ENCODE data around the gene VAC14. TPM values are rescaled to one million over a fixed set of nuclear protein-coding genes. Genes with fewer than 3 reads are reported as not detected.
"Not testable (repeated sequence)": the region's sequence is repeated elsewhere in the genome, so short reads cannot be mapped to it uniquely, and the experiment has no call there.

VAC14 gene
- polyA plus RNA-seq, 3 donors, result 20.7 to 49.4 (median 31.1) TPM

- H3K4me2 ChIP-seq (replicated peaks; ENCODE audit: extremely low read depth, low read length, poor library complexity, severe bottlenecking); H3K27ac ChIP-seq (ENCODE audit: low read depth in 1 of 2, low read length in 2 of 2); H3K4me3 Mint-ChIP-seq; H3K4me1 ChIP-seq (ENCODE audit: control insufficient read depth in 1 of 2, insufficient read depth in 2 of 2, low read length in 2 of 2); H4K20me1 ChIP-seq (ENCODE audit: insufficient read depth, low read length); DNase-seq; H3K36me3 Mint-ChIP-seq; H3K4me1 Mint-ChIP-seq; H3K9ac ChIP-seq (ENCODE audit: insufficient read depth, low read length, poor library complexity, severe bottlenecking); H3K36me3 ChIP-seq (replicated peaks in 1 of 2; ENCODE audit: control insufficient read depth in 1 of 2, insufficient read depth in 2 of 2, low read length in 2 of 2); H3K79me2 ChIP-seq (ENCODE audit: insufficient read depth, low read length); H3K27me3 ChIP-seq (ENCODE audit: control insufficient read depth in 2 of 2, insufficient read depth in 2 of 2, low read length in 2 of 2); H2AFZ ChIP-seq (ENCODE audit: insufficient read depth, low read depth, low read length, poor library complexity, severe bottlenecking); H3K27ac Mint-ChIP-seq; H3K4me3 ChIP-seq (replicated peaks in 1 of 3; ENCODE audit: low read depth in 2 of 3, low read length in 3 of 3); H3K27me3 Mint-ChIP-seq (ENCODE audit: low read depth in 3 of 3); H3K9me3 ChIP-seq (replicated peaks in 1 of 2; ENCODE audit: control insufficient read depth in 1 of 2, insufficient read depth in 1 of 2, low read length in 2 of 2); H3K9me3 Mint-ChIP-seq; intact Hi-C loops (cut with micrococcal nuclease): not testable (repeated sequence)
- WGBS (ENCODE audit: insufficient coverage), result no CpG with 5 or more reads among the region's 13 CpGs
These were observed 17.1 kb upstream of the VAC14 start for GRCh38 chr16:70818088-70818487.

DNA sequence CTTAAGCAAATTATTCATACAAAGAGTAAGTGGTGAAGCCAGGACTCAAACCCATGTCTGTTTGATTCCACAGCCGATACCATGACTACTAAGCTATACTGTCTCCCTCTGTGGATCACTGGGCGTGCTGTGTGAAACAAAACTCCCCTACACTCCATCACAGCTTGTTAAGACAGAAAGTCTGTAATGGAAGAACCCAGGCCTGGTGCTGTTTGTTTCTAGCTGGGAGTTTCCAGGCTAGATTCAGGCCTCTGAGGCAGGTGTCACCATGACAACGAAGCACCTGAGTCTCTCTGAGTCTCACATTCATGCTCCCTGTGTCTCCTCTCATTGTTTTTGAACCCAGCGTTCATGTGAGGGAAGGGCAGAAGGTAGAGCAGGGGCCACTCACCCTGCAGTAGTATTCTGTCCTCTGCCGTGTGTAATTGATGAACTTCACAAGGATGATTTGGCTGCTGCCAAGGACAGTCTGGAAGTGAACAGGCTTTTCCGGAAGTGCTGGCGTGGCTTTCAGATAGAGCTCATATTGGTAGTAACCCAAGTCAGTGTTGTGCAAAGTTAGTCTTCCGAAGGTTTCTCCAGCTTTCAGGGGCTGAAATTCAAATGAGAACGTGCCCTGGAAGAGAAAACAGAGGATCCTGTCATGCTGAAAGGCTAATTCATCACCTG is 8.6 kb upstream of the VAC14 start:
- H3K27me3 Mint-ChIP-seq (ENCODE audit: low read depth in 3 of 3), result peaks cover 6 to 21% (median 10%) of the 10 kb centered on the region in 3 donors
- no peak overlapping the region for H3K27ac Mint-ChIP-seq
- peaks cover 0 to 1% (median 0%) of the 10 kb centered on the region in 7 donors for H3K9me3 Mint-ChIP-seq
- H3K79me2 ChIP-seq (ENCODE audit: insufficient read depth, low read length), result no peaks in the 10 kb centered on the region
- intact Hi-C loops (cut with micrococcal nuclease), result loop anchor here in 1 of 2 donors (10.0 kb wide), 1 partner anchor 475 kb away; the partner anchor contains the start of gene CMTR2
- H3K36me3 ChIP-seq (replicated peaks in 1 of 2; ENCODE audit: control insufficient read depth in 1 of 2, insufficient read depth in 2 of 2, low read length in 2 of 2), result no peaks in the 10 kb centered on the region
- H3K27ac ChIP-seq (ENCODE audit: low read depth in 1 of 2, low read length in 2 of 2), result no peak overlapping the region
- H4K20me1 ChIP-seq (ENCODE audit: insufficient read depth, low read length), result no peaks in the 10 kb centered on the region
- H3K4me3 ChIP-seq (replicated peaks in 1 of 3; ENCODE audit: low read depth in 2 of 3, low read length in 3 of 3), result no peak overlapping the region
- 79% methylated on average over 7 of the region's 9 CpGs for WGBS (ENCODE audit: insufficient coverage)
- H3K4me3 Mint-ChIP-seq, result no peak overlapping the region
- H3K4me2 ChIP-seq (replicated peaks; ENCODE audit: extremely low read depth, low read length, poor library complexity, severe bottlenecking), result no peak overlapping the region
- no peaks in the 10 kb centered on the region for H3K9me3 ChIP-seq (replicated peaks in 1 of 2; ENCODE audit: control insufficient read depth in 1 of 2, insufficient read depth in 1 of 2, low read length in 2 of 2)
- peaks cover 9% of the 10 kb centered on the region for H3K4me1 Mint-ChIP-seq
- H3K36me3 Mint-ChIP-seq, result no peaks in the 10 kb centered on the region
- no peak overlapping the region for H2AFZ ChIP-seq (ENCODE audit: insufficient read depth, low read depth, low read length, poor library complexity, severe bottlenecking)
- H3K4me1 ChIP-seq (ENCODE audit: control insufficient read depth in 1 of 2, insufficient read depth in 2 of 2, low read length in 2 of 2), result peaks cover 0 to 8% of the 10 kb centered on the region in 2 donors
- no peak for DNase-seq
- no peaks in the 10 kb centered on the region for H3K27me3 ChIP-seq (ENCODE audit: control insufficient read depth in 2 of 2, insufficient read depth in 2 of 2, low read length in 2 of 2)
- H3K9ac ChIP-seq (ENCODE audit: insufficient read depth, low read length, poor library complexity, severe bottlenecking), result no peak overlapping the region
- TF ChIP-seq CTCF (IDR thresholded peaks at IDR 0.05), result no peak
